ENCODE data around the gene TMEM72. TPM values are rescaled to one million over a fixed set of nuclear protein-coding genes. Genes with fewer than 3 reads are reported as not detected.

Gene TMEM72
- total RNA-seq, 1 donor from 2014 or later = not detected

GRCh38 chr10:44936314-44936975 lies 25.3 kb downstream of the TMEM72 start:
- POLR2A ChIA-PET = no interaction called here

GRCh38 chr10:44937196-44938005 lies 26.3 kb downstream of the TMEM72 start:
- intact Hi-C loops (cut with micrococcal nuclease) = no loop called here
- no peaks in the 10 kb centered on the region for H3K36me3 Mint-ChIP-seq (ENCODE audit: low read depth)
- H3K9me3 Mint-ChIP-seq = no peaks in the 10 kb centered on the region
- ATAC-seq (ENCODE audit: low read depth) = no peak
- no peaks in the 10 kb centered on the region for H3K27me3 Mint-ChIP-seq
- H3K4me1 Mint-ChIP-seq = no peaks in the 10 kb centered on the region
- no peak overlapping the region for H3K4me3 Mint-ChIP-seq
- ChIA-PET POLR2A (interaction anchor here (0.8 kb wide), 1 partner anchor 10 kb away, joined by 4 read pairs; no protein-coding TSS in a partner anchor), CTCF (no interaction called here)
- no peak overlapping the region for H3K27ac Mint-ChIP-seq
- no peak for TF ChIP-seq CTCF (IDR thresholded peaks at IDR 0.05)
- DNase-seq = no peak

More at GRCh38 chr10:44936314-44936975, 25.3 kb downstream of the TMEM72 start:
- TF ChIP-seq CTCF (IDR thresholded peaks at IDR 0.05) = no peak
- DNase-seq (no peak), ATAC-seq (ENCODE audit: low read depth) (no peak)
- H3K4me3 Mint-ChIP-seq = no peak overlapping the region
- no peaks in the 10 kb centered on the region for H3K36me3 Mint-ChIP-seq (ENCODE audit: low read depth)
- no peaks in the 10 kb centered on the region for H3K4me1 Mint-ChIP-seq
- no peaks in the 10 kb centered on the region for H3K27me3 Mint-ChIP-seq
- no peaks in the 10 kb centered on the region for H3K9me3 Mint-ChIP-seq
- H3K27ac Mint-ChIP-seq = no peak overlapping the region
- CTCF ChIA-PET = no interaction called here
- intact Hi-C loops (cut with micrococcal nuclease) = no loop called here

- intact Hi-C loops (cut with micrococcal nuclease) = no loop called here
- Mint-ChIP-seq H3K36me3 (ENCODE audit: low read depth) (no peaks in the 10 kb centered on the region), H3K27ac (no peak overlapping the region), H3K27me3 (no peaks in the 10 kb centered on the region), H3K4me1 (no peaks in the 10 kb centered on the region), H3K9me3 (no peaks in the 10 kb centered on the region), H3K4me3 (no peak overlapping the region)
- POLR2A ChIA-PET = no interaction called here
- TF ChIP-seq CTCF (IDR thresholded peaks at IDR 0.05) = no peak
- ATAC-seq (ENCODE audit: low read depth) (no peak), DNase-seq (no peak)
- CTCF ChIA-PET = no interaction called here
Observed at GRCh38 chr10:44938956-44939355, 27.8 kb downstream of the TMEM72 start.

GRCh38 chr10:44939691-44940401 lies 28.7 kb downstream of the TMEM72 start:
- Mint-ChIP-seq H3K36me3 (ENCODE audit: low read depth) (no peaks in the 10 kb centered on the region), H3K27me3 (no peaks in the 10 kb centered on the region), H3K27ac (no peak overlapping the region), H3K4me1 (no peaks in the 10 kb centered on the region), H3K9me3 (peaks cover 8% of the 10 kb centered on the region), H3K4me3 (no peak overlapping the region)
- no peak for ATAC-seq (ENCODE audit: low read depth)
- DNase-seq = no peak
- ChIA-PET CTCF (no interaction called here), POLR2A (no interaction called here)
- no peak for TF ChIP-seq CTCF (IDR thresholded peaks at IDR 0.05)
- intact Hi-C loops (cut with micrococcal nuclease) = no loop called here

- TF ChIP-seq CTCF (IDR thresholded peaks at IDR 0.05) = no peak
- Mint-ChIP-seq H3K4me1 (peaks cover 31% of the 10 kb centered on the region), H3K9me3 (peaks cover 11% of the 10 kb centered on the region), H3K27ac (no peak overlapping the region), H3K36me3 (ENCODE audit: low read depth) (no peaks in the 10 kb centered on the region), H3K27me3 (no peaks in the 10 kb centered on the region), H3K4me3 (no peak overlapping the region)
- intact Hi-C loops (cut with micrococcal nuclease) = no loop called here
- DNase-seq = no peak
- POLR2A ChIA-PET = interaction anchor here (1.0 kb wide), 1 partner anchor 57 kb away, joined by 3 read pairs; no protein-coding TSS in a partner anchor
- no peak for ATAC-seq (ENCODE audit: low read depth)
- CTCF ChIA-PET = interaction anchor here (0.8 to 1.2 kb wide), 2 partner anchors 11 to 13 kb away, joined by 3 to 4 read pairs; no protein-coding TSS in a partner anchor
Observed at GRCh38 chr10:44944354-44944753, 33.2 kb downstream of the TMEM72 start.

Data from activated B cell treated with CpG ODN at 0.5 μM for 24 hours (primary cell).